Activated CD8-positive, alpha-beta T cell treated with anti-CD3 and anti-CD28 coated beads for 36 hours (primary cell): ENCODE measurements around the gene SCT. TPM values are rescaled to one million over a fixed set of nuclear protein-coding genes. Genes with fewer than 3 reads are reported as not detected.
A peak's percentile ranks its signal among the peaks of the same experiment; 100 is the strongest.
"Not testable (repeated sequence)": the region's sequence is repeated elsewhere in the genome, so short reads cannot be mapped to it uniquely, and the experiment has no call there.

Experiments
- ATAC-seq: fragments of 200-7000 bp; cut with Tn5 transposase; one replicate; pipeline ENCODE4 v1.10.0; 2021; ENCODE audit warnings: mild to moderate bottlenecking, moderate library complexity
- CTCF ChIA-PET: fragments of 350-600 bp; sonication (Branson Sonifier 250); formaldehyde crosslinking; loops from one replicate; lab custom pipeline; 2021; ENCODE audit warnings: antibody characterized with exemption; lab: Charles Lee
- POLR2A ChIA-PET: fragments of 350-600 bp; sonication (Branson Sonifier 250); formaldehyde crosslinking; loops from one replicate; lab custom pipeline; 2021; ENCODE audit warnings: antibody characterized with exemption; lab: Charles Lee
- DNase-seq: peaks from one replicate; pipeline ENCODE4 v3.0.0-alpha.2; 2020
- H3K27ac Mint-ChIP-seq: one replicate; pipeline ENCODE4 v1.8.0; 2021; ENCODE audit warnings: mild to moderate bottlenecking, mixed read lengths
- H3K27me3 Mint-ChIP-seq: one replicate; pipeline ENCODE4 v1.8.0; 2021; ENCODE audit warnings: mixed read lengths
- H3K36me3 Mint-ChIP-seq: one replicate; pipeline ENCODE4 v1.8.0; 2021; ENCODE audit warnings: low read depth, mixed read lengths
- H3K4me1 Mint-ChIP-seq: one replicate; pipeline ENCODE4 v1.8.0; 2021; ENCODE audit warnings: low read depth, mixed read lengths
- H3K4me3 Mint-ChIP-seq: one replicate; pipeline ENCODE4 v1.8.0; 2021; ENCODE audit warnings: mild to moderate bottlenecking, moderate library complexity, mixed read lengths
- H3K9me3 Mint-ChIP-seq: one replicate; pipeline ENCODE4 v1.8.0; 2021; ENCODE audit warnings: mixed read lengths
- CTCF ChIP-seq: fragments of 200-600 bp; IDR thresholded peaks from one replicate; pipeline ENCODE4 v1.8.0; 2022; ENCODE audit warnings: antibody characterized with exemption, mild to moderate bottlenecking
- intact Hi-C: fragments of 100-400 bp; cut with micrococcal nuclease; formaldehyde crosslinking; loops from one replicate; pipeline ENCODE4 v1.10.0; 2022
- total RNA-seq, 2 experiments: library from RNA; stranded (reverse); gene quantifications; one replicate each; pipeline ENCODE4 v1.2.3, GENCODE V29; 2021

The SCT gene
- total RNA-seq, 2 experiments from 2014 or later: not detected

GRCh38 chr11:653837-654236 is 26.9 kb upstream of the SCT start:
- Mint-ChIP-seq H3K4me3 (no peak overlapping the region), H3K9me3 (no peaks in the 10 kb centered on the region), H3K36me3 (peaks cover 14% of the 10 kb centered on the region), H3K27me3 (no peaks in the 10 kb centered on the region), H3K4me1 (no peaks in the 10 kb centered on the region), H3K27ac (no peak overlapping the region)
- ATAC-seq: no peak
- no peak for TF ChIP-seq CTCF
- intact Hi-C loops: no loop called here
- POLR2A ChIA-PET: no interaction called here
- no peak for DNase-seq
- CTCF ChIA-PET: no interaction called here

GRCh38 chr11:653136-653535 is 26.2 kb upstream of the SCT start:
- not testable (repeated sequence) for ATAC-seq, H3K27me3 Mint-ChIP-seq

GRCh38 chr11:650482-650881 is 23.5 kb upstream of the SCT start:
- CTCF ChIA-PET: interaction anchor here (0.9 kb wide), 1 partner anchor 11 kb away, joined by 3 read pairs; no protein-coding TSS in a partner anchor
- POLR2A ChIA-PET: no interaction called here
- H3K4me3 Mint-ChIP-seq: no peak overlapping the region
- intact Hi-C loops: no loop called here
- TF ChIP-seq CTCF: no peak
- DNase-seq: no peak
- H3K36me3 Mint-ChIP-seq: peaks cover 18% of the 10 kb centered on the region
- no peaks in the 10 kb centered on the region for H3K4me1 Mint-ChIP-seq
- H3K27me3 Mint-ChIP-seq: no peaks in the 10 kb centered on the region
- ATAC-seq: no peak
- no peaks in the 10 kb centered on the region for H3K9me3 Mint-ChIP-seq
- no peak overlapping the region for H3K27ac Mint-ChIP-seq

More at GRCh38 chr11:653136-653535, 26.2 kb upstream of the SCT start:
- CTCF ChIA-PET, H3K4me3 Mint-ChIP-seq, H3K27ac Mint-ChIP-seq, H3K4me1 Mint-ChIP-seq, intact Hi-C loops, H3K9me3 Mint-ChIP-seq, POLR2A ChIA-PET, DNase-seq: not testable (repeated sequence)
- H3K36me3 Mint-ChIP-seq: peaks cover 16% of the 10 kb centered on the region

- ATAC-seq: not testable (repeated sequence)
- H3K36me3 Mint-ChIP-seq: peaks cover 14% of the 10 kb centered on the region
Observed at GRCh38 chr11:647672-648158, 20.7 kb upstream of the SCT start.

GRCh38 chr11:646214-646613 is 19.2 kb upstream of the SCT start:
- TF ChIP-seq CTCF: no peak
- DNase-seq (no peak), ATAC-seq (no peak)
- H3K4me3 Mint-ChIP-seq: no peak overlapping the region
- H3K27ac Mint-ChIP-seq: no peak overlapping the region
- CTCF ChIA-PET: interaction anchor here (1.2 kb wide), 2 partner anchors 8 to 17 kb away, joined by 3 to 4 read pairs; no protein-coding TSS in a partner anchor
- POLR2A ChIA-PET: no interaction called here
- no peaks in the 10 kb centered on the region for H3K4me1 Mint-ChIP-seq
- no peaks in the 10 kb centered on the region for H3K27me3 Mint-ChIP-seq
- intact Hi-C loops: no loop called here
- no peaks in the 10 kb centered on the region for H3K9me3 Mint-ChIP-seq
- H3K36me3 Mint-ChIP-seq: peaks cover 9% of the 10 kb centered on the region

More at GRCh38 chr11:647672-648158, 20.7 kb upstream of the SCT start:
- H3K27me3 Mint-ChIP-seq, CTCF ChIA-PET, H3K4me1 Mint-ChIP-seq, DNase-seq, H3K4me3 Mint-ChIP-seq, H3K9me3 Mint-ChIP-seq, H3K27ac Mint-ChIP-seq, intact Hi-C loops: not testable (repeated sequence)
- POLR2A ChIA-PET: interaction anchor here (0.9 kb wide), 1 partner anchor 18 kb away, joined by 4 read pairs; no protein-coding TSS in a partner anchor

- Mint-ChIP-seq H3K9me3 (no peaks in the 10 kb centered on the region), H3K27ac (no peak overlapping the region), H3K36me3 (peaks cover 9% of the 10 kb centered on the region), H3K27me3 (no peaks in the 10 kb centered on the region), H3K4me1 (no peaks in the 10 kb centered on the region), H3K4me3 (no peak overlapping the region)
- POLR2A ChIA-PET: no interaction called here
- ATAC-seq (peak; percentile 22), DNase-seq (no peak)
- CTCF ChIA-PET: no interaction called here
- intact Hi-C loops: no loop called here
- TF ChIP-seq CTCF: no peak
Observed at GRCh38 chr11:645536-645935, 18.6 kb upstream of the SCT start.
